K562 (cell line): Measurements from ENCODE around the gene ARL11. TPM values are rescaled to one million over a fixed set of nuclear protein-coding genes. Genes with fewer than 3 reads are reported as not detected.

Experiments used
- ARHGAP35 ChIP-seq: fragments of 450-650 bp; IDR thresholded peaks from 2 replicates; pipeline ENCODE4 v1.6.1; 2018; ENCODE audit not compliant: partially characterized antibody
- ARID1B ChIP-seq: fragments of 450-650 bp; IDR thresholded peaks from 2 replicates; pipeline ENCODE4 v1.6.1; 2016; ENCODE audit warnings: antibody characterized with exemption, mild to moderate bottlenecking, inconsistent platforms
- DPF2 ChIP-seq: fragments of 450-650 bp; IDR thresholded peaks from 2 replicates; pipeline ENCODE4 v1.6.1; 2016
- JUN ChIP-seq, 2 experiments: sonication (generic) in 1 of 2; formaldehyde crosslinking in 1 of 2; IDR thresholded peaks; 2 replicates each; pipeline versions ENCODE4 v1.6.1 to v1.8.0; 2012 to 2022; ENCODE audit warnings: borderline replicate concordance in 2 of 2, mild to moderate bottlenecking in 2 of 2, improper control_type of control experiment in 1 of 2, low read depth in 1 of 2, low read length in 1 of 2, missing genetic modification reagents in 1 of 2
- KDM5B ChIP-seq: fragments of 200-600 bp; sonication (generic); IDR thresholded peaks from 2 replicates; pipeline ENCODE4 v1.6.1; 2012; ENCODE audit warnings: low read depth, mild to moderate bottlenecking, moderate library complexity, low read length, control low read depth, inconsistent platforms; ENCODE audit not compliant: insufficient replicate concordance
- MYC ChIP-seq, 2 experiments: fragments of 250-450 bp in 1 of 2; sonication (Bioruptor Pico) in 1 of 2; IDR thresholded peaks; 2 replicates each; pipeline versions ENCODE4 v1.5.1 to v1.6.1; 2012 to 2021; ENCODE audit warnings: low read depth in 2 of 2, borderline replicate concordance in 1 of 2, improper control_type of control experiment in 1 of 2, low read length in 1 of 2, mild to moderate bottlenecking in 1 of 2, moderate library complexity in 1 of 2
- OTX1 ChIP-seq: fragments of 450-650 bp; formaldehyde crosslinking; IDR thresholded peaks from 2 replicates; pipeline ENCODE4 v1.4.0; 2022; ENCODE audit warnings: mild to moderate bottlenecking
- RFX5 ChIP-seq: IDR thresholded peaks from 2 replicates; pipeline ENCODE4 v1.6.1; 2011; ENCODE audit warnings: low read depth, mild to moderate bottlenecking, improper control_type of control experiment, low read length
- SOX6 ChIP-seq: fragments of 450-650 bp; IDR thresholded peaks from 2 replicates; pipeline ENCODE4 v1.6.1; 2014; ENCODE audit warnings: mild to moderate bottlenecking
- ZEB2 ChIP-seq: fragments of 450-650 bp; IDR thresholded peaks from 2 replicates; pipeline ENCODE4 v1.6.1; 2016
- ZNF586 ChIP-seq: fragments of 450-650 bp; formaldehyde crosslinking; conservative IDR thresholded peaks from 2 replicates; pipeline ENCODE4 v1.4.0; 2020; ENCODE audit warnings: mild to moderate bottlenecking, moderate library complexity
- polyA plus RNA-seq, 8 experiments: library from polyadenylated mRNA; depleted of rRNA in 4 of 8; stranded (reverse) in 5 of 8; unstranded in 3 of 8; fragments of >200 nt; fragmentation: Nextera tagmentation in 2 of 8; fragmentation: Illumina TruSeq in 1 of 8; extraction: Ambion mirVana in 2 of 8; extraction: Trizol in 1 of 8; gene quantifications; 2 replicates each; pipeline versions ENCODE4 v1.2.1 to v1.2.3, GENCODE V29; 2011 to 2014; ENCODE audit warnings: inconsistent platforms in 1 of 8, missing spikeins in 1 of 8
- total RNA-seq, 7 experiments: library from RNA; depleted of rRNA in 6 of 7; stranded (reverse); fragments of >200 nt in 6 of 7; fragmentation: Illumina TruSeq in 2 of 7; extraction: Trizol in 2 of 7; gene quantifications; 2 replicates each; pipeline versions ENCODE4 v1.2.1 to v1.2.3, GENCODE V29; 2011 to 2021; ENCODE audit warnings: low replicate concordance in 1 of 7
- TF ChIP-seq, protein P1 (sequence below): fragments of 450-650 bp; formaldehyde crosslinking; IDR thresholded peaks from 2 replicates; pipeline ENCODE4 v1.4.0; 2020; ENCODE audit warnings: mild to moderate bottlenecking, mixed read lengths
- TF ChIP-seq, protein P2 (sequence below): sonication (generic); formaldehyde crosslinking; IDR thresholded peaks from 2 replicates; pipeline ENCODE4 v1.8.0; 2022; ENCODE audit warnings: mild to moderate bottlenecking, missing genetic modification reagents
- TF ChIP-seq, protein P3 (sequence below): fragments of 250-450 bp; sonication (Bioruptor Pico); IDR thresholded peaks from 2 replicates; pipeline ENCODE4 v1.8.0; 2021; ENCODE audit warnings: borderline replicate concordance, mild to moderate bottlenecking, moderate library complexity; ENCODE audit not compliant: poor library complexity, severe bottlenecking
- TF ChIP-seq, protein P4 (sequence below): IDR thresholded peaks from 2 replicates; pipeline ENCODE4 v1.6.1; 2011; ENCODE audit warnings: borderline replicate concordance, low read depth, mild to moderate bottlenecking, moderate library complexity, low read length; ENCODE audit not compliant: insufficient read depth, poor library complexity, severe bottlenecking
- TF ChIP-seq, protein P5 (sequence below): fragments of 450-650 bp; IDR thresholded peaks from 2 replicates; pipeline ENCODE4 v1.6.1; 2018; ENCODE audit not compliant: partially characterized antibody

The ARL11 gene
- total and polyA plus RNA-seq, 9 of the 15 experiments (the other 6 are each of a cell fraction or from before 2014, with no cell fraction given): 0.18 to 0.87 (median 0.45) TPM

DNA sequence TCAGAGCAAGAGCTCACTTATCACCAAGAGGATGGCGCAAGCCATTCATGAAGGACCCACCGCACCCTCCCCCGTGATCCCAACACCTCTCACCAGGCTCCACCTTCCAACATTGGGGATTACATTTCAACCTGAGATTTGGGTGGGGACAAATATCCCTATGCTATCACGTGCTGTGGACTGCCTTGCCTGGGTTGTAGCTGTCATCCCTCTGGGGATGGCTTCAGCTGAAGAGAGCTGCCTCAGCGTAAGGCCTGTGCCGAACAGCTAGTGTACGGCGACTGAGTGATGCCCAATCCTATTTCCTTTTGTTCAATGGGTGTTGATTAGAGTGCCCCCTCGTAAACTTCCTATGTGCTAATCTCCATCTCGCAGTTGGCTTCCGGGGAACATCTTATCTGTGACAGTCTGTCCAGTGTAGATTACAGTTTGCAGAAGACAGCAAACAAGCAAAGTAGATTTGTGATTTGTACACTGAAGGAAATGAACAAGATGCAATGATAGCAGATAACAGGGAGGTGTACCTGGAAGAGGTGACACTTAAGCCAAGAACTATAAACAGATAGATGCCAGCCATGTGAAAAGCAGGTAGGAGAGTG, 31.2 kb upstream of the ARL11 start (continued):
- TF ChIP-seq, protein P1, sequence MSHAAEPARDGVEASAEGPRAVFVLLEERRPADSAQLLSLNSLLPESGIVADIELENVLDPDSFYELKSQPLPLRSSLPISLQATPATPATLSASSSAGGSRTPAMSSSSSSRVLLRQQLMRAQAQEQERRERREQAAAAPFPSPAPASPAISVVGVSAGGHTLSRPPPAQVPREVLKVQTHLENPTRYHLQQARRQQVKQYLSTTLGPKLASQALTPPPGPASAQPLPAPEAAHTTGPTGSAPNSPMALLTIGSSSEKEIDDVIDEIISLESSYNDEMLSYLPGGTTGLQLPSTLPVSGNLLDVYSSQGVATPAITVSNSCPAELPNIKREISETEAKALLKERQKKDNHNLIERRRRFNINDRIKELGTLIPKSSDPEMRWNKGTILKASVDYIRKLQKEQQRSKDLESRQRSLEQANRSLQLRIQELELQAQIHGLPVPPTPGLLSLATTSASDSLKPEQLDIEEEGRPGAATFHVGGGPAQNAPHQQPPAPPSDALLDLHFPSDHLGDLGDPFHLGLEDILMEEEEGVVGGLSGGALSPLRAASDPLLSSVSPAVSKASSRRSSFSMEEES: no peak
- TF ChIP-seq ZEB2 (peak; percentile 38; the same call in 1 of the 2 replicates), DPF2 (peak; percentile 48; the same call in 1 of the 2 replicates), KDM5B (no peak), ARID1B (peak; percentile 51), SOX6 (0 out of 2 replicates have a peak, but pooled peaks have one; percentile 15), MYC (IDR thresholded peaks at IDR 0.05; ENCODE audit: low read depth, low read length) (no peak), MYC (CRISPR knock-in tag; IDR thresholded peaks at IDR 0.05; ENCODE audit: borderline replicate concordance, low read depth) (no peak), JUN (IDR thresholded peaks at IDR 0.05; ENCODE audit: borderline replicate concordance, low read depth, low read length) (no peak), JUN (CRISPR knock-in tag; IDR thresholded peaks at IDR 0.05; ENCODE audit: borderline replicate concordance) (no peak), RFX5 (no peak), ARHGAP35 (no peak), OTX1 (no peak), ZNF586 (CRISPR knock-in tag) (no peak)
- TF ChIP-seq, protein P2, sequence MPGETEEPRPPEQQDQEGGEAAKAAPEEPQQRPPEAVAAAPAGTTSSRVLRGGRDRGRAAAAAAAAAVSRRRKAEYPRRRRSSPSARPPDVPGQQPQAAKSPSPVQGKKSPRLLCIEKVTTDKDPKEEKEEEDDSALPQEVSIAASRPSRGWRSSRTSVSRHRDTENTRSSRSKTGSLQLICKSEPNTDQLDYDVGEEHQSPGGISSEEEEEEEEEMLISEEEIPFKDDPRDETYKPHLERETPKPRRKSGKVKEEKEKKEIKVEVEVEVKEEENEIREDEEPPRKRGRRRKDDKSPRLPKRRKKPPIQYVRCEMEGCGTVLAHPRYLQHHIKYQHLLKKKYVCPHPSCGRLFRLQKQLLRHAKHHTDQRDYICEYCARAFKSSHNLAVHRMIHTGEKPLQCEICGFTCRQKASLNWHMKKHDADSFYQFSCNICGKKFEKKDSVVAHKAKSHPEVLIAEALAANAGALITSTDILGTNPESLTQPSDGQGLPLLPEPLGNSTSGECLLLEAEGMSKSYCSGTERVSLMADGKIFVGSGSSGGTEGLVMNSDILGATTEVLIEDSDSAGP (CRISPR knock-in tag): no peak
- TF ChIP-seq, protein P3, sequence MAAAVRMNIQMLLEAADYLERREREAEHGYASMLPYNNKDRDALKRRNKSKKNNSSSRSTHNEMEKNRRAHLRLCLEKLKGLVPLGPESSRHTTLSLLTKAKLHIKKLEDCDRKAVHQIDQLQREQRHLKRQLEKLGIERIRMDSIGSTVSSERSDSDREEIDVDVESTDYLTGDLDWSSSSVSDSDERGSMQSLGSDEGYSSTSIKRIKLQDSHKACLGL (CRISPR knock-in tag): no peak
- TF ChIP-seq, protein P4, sequence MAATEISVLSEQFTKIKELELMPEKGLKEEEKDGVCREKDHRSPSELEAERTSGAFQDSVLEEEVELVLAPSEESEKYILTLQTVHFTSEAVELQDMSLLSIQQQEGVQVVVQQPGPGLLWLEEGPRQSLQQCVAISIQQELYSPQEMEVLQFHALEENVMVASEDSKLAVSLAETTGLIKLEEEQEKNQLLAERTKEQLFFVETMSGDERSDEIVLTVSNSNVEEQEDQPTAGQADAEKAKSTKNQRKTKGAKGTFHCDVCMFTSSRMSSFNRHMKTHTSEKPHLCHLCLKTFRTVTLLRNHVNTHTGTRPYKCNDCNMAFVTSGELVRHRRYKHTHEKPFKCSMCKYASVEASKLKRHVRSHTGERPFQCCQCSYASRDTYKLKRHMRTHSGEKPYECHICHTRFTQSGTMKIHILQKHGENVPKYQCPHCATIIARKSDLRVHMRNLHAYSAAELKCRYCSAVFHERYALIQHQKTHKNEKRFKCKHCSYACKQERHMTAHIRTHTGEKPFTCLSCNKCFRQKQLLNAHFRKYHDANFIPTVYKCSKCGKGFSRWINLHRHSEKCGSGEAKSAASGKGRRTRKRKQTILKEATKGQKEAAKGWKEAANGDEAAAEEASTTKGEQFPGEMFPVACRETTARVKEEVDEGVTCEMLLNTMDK: no peak
- TF ChIP-seq, protein P5, sequence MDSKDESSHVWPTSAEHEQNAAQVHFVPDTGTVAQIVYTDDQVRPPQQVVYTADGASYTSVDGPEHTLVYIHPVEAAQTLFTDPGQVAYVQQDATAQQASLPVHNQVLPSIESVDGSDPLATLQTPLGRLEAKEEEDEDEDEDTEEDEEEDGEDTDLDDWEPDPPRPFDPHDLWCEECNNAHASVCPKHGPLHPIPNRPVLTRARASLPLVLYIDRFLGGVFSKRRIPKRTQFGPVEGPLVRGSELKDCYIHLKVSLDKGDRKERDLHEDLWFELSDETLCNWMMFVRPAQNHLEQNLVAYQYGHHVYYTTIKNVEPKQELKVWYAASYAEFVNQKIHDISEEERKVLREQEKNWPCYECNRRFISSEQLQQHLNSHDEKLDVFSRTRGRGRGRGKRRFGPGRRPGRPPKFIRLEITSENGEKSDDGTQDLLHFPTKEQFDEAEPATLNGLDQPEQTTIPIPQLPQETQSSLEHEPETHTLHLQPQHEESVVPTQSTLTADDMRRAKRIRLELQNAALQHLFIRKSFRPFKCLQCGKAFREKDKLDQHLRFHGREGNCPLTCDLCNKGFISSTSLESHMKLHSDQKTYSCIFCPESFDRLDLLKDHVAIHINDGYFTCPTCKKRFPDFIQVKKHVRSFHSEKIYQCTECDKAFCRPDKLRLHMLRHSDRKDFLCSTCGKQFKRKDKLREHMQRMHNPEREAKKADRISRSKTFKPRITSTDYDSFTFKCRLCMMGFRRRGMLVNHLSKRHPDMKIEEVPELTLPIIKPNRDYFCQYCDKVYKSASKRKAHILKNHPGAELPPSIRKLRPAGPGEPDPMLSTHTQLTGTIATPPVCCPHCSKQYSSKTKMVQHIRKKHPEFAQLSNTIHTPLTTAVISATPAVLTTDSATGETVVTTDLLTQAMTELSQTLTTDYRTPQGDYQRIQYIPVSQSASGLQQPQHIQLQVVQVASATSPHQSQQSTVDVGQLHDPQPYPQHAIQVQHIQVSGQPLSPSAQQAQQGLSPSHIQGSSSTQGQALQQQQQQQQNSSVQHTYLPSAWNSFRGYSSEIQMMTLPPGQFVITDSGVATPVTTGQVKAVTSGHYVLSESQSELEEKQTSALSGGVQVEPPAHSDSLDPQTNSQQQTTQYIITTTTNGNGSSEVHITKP: no peak
